Panc1 (cell line): Measurements from ENCODE around the gene TRAFD1.

ENCODE experiments used
- POLR2AphosphoS5 ChIP-seq: IDR thresholded peaks from 2 replicates; pipeline ENCODE4 v1.6.1; 2012; ENCODE audit warnings: mild to moderate bottlenecking, low read depth, low read length, moderate library complexity
- TF ChIP-seq, protein P1 (sequence below): fragments of 450-650 bp; IDR thresholded peaks from 2 replicates; pipeline ENCODE4 v1.5.1; 2017; ENCODE audit warnings: mild to moderate bottlenecking

GRCh38 chr12:112115259-112116045, 9.9 kb upstream of the TRAFD1 start:
- TF ChIP-seq, protein P1, sequence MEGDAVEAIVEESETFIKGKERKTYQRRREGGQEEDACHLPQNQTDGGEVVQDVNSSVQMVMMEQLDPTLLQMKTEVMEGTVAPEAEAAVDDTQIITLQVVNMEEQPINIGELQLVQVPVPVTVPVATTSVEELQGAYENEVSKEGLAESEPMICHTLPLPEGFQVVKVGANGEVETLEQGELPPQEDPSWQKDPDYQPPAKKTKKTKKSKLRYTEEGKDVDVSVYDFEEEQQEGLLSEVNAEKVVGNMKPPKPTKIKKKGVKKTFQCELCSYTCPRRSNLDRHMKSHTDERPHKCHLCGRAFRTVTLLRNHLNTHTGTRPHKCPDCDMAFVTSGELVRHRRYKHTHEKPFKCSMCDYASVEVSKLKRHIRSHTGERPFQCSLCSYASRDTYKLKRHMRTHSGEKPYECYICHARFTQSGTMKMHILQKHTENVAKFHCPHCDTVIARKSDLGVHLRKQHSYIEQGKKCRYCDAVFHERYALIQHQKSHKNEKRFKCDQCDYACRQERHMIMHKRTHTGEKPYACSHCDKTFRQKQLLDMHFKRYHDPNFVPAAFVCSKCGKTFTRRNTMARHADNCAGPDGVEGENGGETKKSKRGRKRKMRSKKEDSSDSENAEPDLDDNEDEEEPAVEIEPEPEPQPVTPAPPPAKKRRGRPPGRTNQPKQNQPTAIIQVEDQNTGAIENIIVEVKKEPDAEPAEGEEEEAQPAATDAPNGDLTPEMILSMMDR = no peak
- TF ChIP-seq POLR2AphosphoS5 = no peak
